Smooth muscle cell (in vitro differentiated cells): ENCODE data around the gene ST8SIA2. TPM values are rescaled to one million over a fixed set of nuclear protein-coding genes. Genes with fewer than 3 reads are reported as not detected.

Source experiments
- DNase-seq: peaks from one replicate; lab custom pipeline; 2025; ENCODE audit not compliant: unreplicated experiment; lab: John Stamatoyannopoulos, UW
- H2AFZ ChIP-seq: fragments of 200-600 bp; sonication (generic); 2 replicates; pipeline ENCODE4 v1.6.0; 2016; ENCODE audit warnings: antibody characterized with exemption, low read depth, mild to moderate bottlenecking
- H3F3A ChIP-seq: fragments of 200-600 bp; sonication (generic); 2 replicates; pipeline ENCODE4 v1.6.0; 2017; ENCODE audit warnings: antibody characterized with exemption, low read depth
- H3K27ac ChIP-seq: fragments of 200-600 bp; sonication (generic); 2 replicates; pipeline ENCODE4 v1.5.1; 2016; ENCODE audit warnings: low read depth, mild to moderate bottlenecking
- H3K27me3 ChIP-seq: fragments of 200-600 bp; sonication (generic); 2 replicates; pipeline ENCODE4 v1.6.1; 2016; ENCODE audit warnings: low read depth, mild to moderate bottlenecking
- H3K36me3 ChIP-seq: fragments of 200-600 bp; sonication (generic); 2 replicates; pipeline ENCODE4 v1.5.1; 2016; ENCODE audit warnings: low read depth
- H3K4me1 ChIP-seq: fragments of 200-600 bp; sonication (generic); 2 replicates; pipeline ENCODE4 v1.5.1; 2016; ENCODE audit warnings: low read depth
- H3K4me2 ChIP-seq: fragments of 200-600 bp; sonication (generic); 2 replicates; pipeline ENCODE4 v1.6.0; 2016; ENCODE audit warnings: mild to moderate bottlenecking
- H3K4me3 ChIP-seq: fragments of 200-600 bp; sonication (generic); 2 replicates; pipeline ENCODE4 v1.5.1; 2016; ENCODE audit warnings: mild to moderate bottlenecking
- H3K79me2 ChIP-seq: fragments of 200-600 bp; sonication (generic); 2 replicates; pipeline ENCODE4 v1.6.0; 2016; ENCODE audit warnings: low read depth, mild to moderate bottlenecking
- H3K9ac ChIP-seq: fragments of 200-600 bp; sonication (generic); 2 replicates; pipeline ENCODE4 v1.6.0; 2016; ENCODE audit warnings: low read depth
- H3K9me3 ChIP-seq: fragments of 200-600 bp; sonication (generic); replicated peaks from 2 replicates; pipeline ENCODE4 v1.5.1; 2016; ENCODE audit warnings: low read depth
- H4K20me1 ChIP-seq: fragments of 200-600 bp; sonication (generic); 2 replicates; pipeline ENCODE4 v1.6.0; 2016; ENCODE audit warnings: low read depth
- CTCF ChIP-seq: fragments of 200-600 bp; sonication (generic); IDR thresholded peaks from 2 replicates; pipeline ENCODE4 v1.5.1; 2017; ENCODE audit warnings: borderline replicate concordance, mild to moderate bottlenecking, antibody characterized with exemption; ENCODE audit not compliant: insufficient read depth, poor library complexity, severe bottlenecking
- WGBS: methylation state at CpG from one replicate; pipeline ENCODE4 v1.1.7; 2016; ENCODE audit warnings: low lambda C conversion rate; 5-methylcytosine and 5-hydroxymethylcytosine counted together
- polyA plus RNA-seq: library from polyadenylated mRNA; unstranded; fragments of >200 nt; fragmentation: Nextera tagmentation; extraction: Ambion mirVana; gene quantifications from 2 replicates; pipeline ENCODE4 v1.2.1, GENCODE V29; 2016
- total RNA-seq: library from RNA; depleted of rRNA; stranded (reverse); fragments of >200 nt; gene quantifications from 2 replicates; pipeline ENCODE4 v1.2.3, GENCODE V29; 2014

The ST8SIA2 gene
- total and polyA plus RNA-seq, 2 experiments from 2014 or later, result 2.2 to 2.7 TPM

- Histone ChIP-seq H3K27me3 (no peaks in the 10 kb centered on the region), H3K9ac (no peak overlapping the region), H3K4me3 (no peak overlapping the region), H3F3A (no peaks in the 10 kb centered on the region), H3K79me2 (no peaks in the 10 kb centered on the region), H2AFZ (no peak overlapping the region), H3K36me3 (no peaks in the 10 kb centered on the region), H3K4me2 (no peak overlapping the region), H3K9me3 (no peaks in the 10 kb centered on the region), H3K4me1 (no peaks in the 10 kb centered on the region), H3K27ac (no peak overlapping the region), H4K20me1 (no peaks in the 10 kb centered on the region)
- WGBS, result 90% methylated on average over 3 of the region's 3 CpGs
- TF ChIP-seq CTCF, result no peak
- DNase-seq, result no peak
These were observed 49.7 kb downstream of the ST8SIA2 start for GRCh38 chr15:92443381-92443780.

GRCh38 chr15:92444631-92445030 lies 51.0 kb downstream of the ST8SIA2 start:
- no peak overlapping the region for H3K4me3 ChIP-seq
- DNase-seq, result no peak
- no peaks in the 10 kb centered on the region for H3K4me1 ChIP-seq
- H3K27ac ChIP-seq, result no peak overlapping the region
- H3F3A ChIP-seq, result no peaks in the 10 kb centered on the region
- H3K36me3 ChIP-seq, result no peaks in the 10 kb centered on the region
- H3K9me3 ChIP-seq, result no peaks in the 10 kb centered on the region
- TF ChIP-seq CTCF, result no peak
- H3K79me2 ChIP-seq, result no peaks in the 10 kb centered on the region
- H4K20me1 ChIP-seq, result no peaks in the 10 kb centered on the region
- no peak overlapping the region for H3K9ac ChIP-seq
- H3K4me2 ChIP-seq, result no peak overlapping the region
- no peaks in the 10 kb centered on the region for H3K27me3 ChIP-seq
- no peak overlapping the region for H2AFZ ChIP-seq
- WGBS, result 97% methylated on average over 21 of the region's 21 CpGs

- Histone ChIP-seq H3K27me3 (no peaks in the 10 kb centered on the region), H3K36me3 (no peaks in the 10 kb centered on the region), H3K9me3 (no peaks in the 10 kb centered on the region), H3F3A (no peaks in the 10 kb centered on the region), H3K27ac (no peak overlapping the region), H3K4me3 (no peak overlapping the region), H3K4me2 (no peak overlapping the region), H3K79me2 (no peaks in the 10 kb centered on the region), H2AFZ (no peak overlapping the region), H3K9ac (no peak overlapping the region), H4K20me1 (no peaks in the 10 kb centered on the region), H3K4me1 (no peaks in the 10 kb centered on the region)
- TF ChIP-seq CTCF, result no peak
- WGBS, result 93% methylated on average over 6 of the region's 6 CpGs
- DNase-seq, result no peak
These were observed 54.7 kb downstream of the ST8SIA2 start for GRCh38 chr15:92448370-92448769.

- WGBS, result 70% methylated on average over 2 of the region's 2 CpGs
- H3K4me2 ChIP-seq, result no peak overlapping the region
- no peaks in the 10 kb centered on the region for H4K20me1 ChIP-seq
- no peak overlapping the region for H3K4me3 ChIP-seq
- no peak for DNase-seq
- H3K9ac ChIP-seq, result no peak overlapping the region
- H3K4me1 ChIP-seq, result no peaks in the 10 kb centered on the region
- H3K9me3 ChIP-seq, result no peaks in the 10 kb centered on the region
- no peak overlapping the region for H2AFZ ChIP-seq
- H3K36me3 ChIP-seq, result no peaks in the 10 kb centered on the region
- TF ChIP-seq CTCF, result no peak
- H3K79me2 ChIP-seq, result no peaks in the 10 kb centered on the region
- H3F3A ChIP-seq, result no peaks in the 10 kb centered on the region
- no peak overlapping the region for H3K27ac ChIP-seq
- H3K27me3 ChIP-seq, result no peaks in the 10 kb centered on the region
These were observed 55.8 kb downstream of the ST8SIA2 start for GRCh38 chr15:92449476-92449875.
